ENCODE data around the gene VAV3.

Gene VAV3

DNA sequence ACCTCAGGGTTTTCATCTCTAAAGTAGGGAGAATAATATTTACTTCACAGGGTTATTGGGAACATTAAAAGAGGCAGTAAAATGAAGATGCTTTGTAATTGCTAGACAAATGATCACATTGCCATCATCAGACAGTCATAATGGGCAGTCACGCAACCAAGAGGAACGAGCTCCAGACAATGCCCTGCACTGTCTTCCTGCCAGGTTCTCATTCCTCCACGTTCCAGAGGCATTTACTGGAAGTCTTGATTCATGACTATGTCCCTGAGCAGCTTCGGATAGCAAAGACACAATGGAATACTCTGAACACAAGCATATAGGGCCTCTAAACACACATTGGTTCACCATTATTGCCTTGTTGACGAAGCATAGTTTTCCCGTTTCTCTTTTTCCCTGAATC, 434.4 kb downstream of the VAV3 start:
- DNase-seq = no peak

- peak in 1 of 14 donors; percentile 9 for DNase-seq
Observed at GRCh38 chr1:107529511-107530149, 435.4 kb downstream of the VAV3 start.

DNA sequence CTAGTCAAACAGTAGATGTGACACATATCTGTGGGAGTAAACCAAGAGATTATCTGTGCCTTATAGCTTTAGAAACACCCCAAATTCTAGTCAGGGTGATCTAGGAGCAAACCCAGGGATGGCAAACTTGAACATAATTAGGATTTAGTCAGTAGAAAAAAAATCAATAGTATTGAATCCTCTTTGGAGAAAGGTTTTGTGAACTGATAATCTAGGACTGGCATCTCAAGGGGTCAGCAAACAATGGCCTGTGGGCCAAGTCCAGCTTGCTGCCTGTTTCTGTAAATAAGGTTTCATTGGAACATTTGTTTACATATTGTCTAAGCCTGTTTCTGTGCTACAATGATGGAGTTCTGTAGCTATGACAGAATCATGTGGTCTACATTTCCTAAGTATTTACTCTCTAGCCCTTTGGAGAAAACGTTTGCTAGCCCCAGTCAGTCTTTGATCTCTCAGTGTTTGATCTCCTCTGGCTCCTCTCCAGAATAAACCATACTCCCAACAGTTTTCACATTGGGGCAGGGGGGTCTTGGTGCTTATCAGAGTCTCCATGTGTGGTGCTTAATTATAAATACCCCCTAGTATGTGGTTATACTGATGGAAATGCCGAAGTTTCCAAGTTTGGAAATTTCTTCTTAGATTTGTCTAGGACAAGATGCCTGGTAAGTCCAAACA, 438.3 kb downstream of the VAV3 start:
- no peak for DNase-seq

- DNase-seq = no peak
Observed at GRCh38 chr1:107525961-107526360, 439.0 kb downstream of the VAV3 start.

DNA sequence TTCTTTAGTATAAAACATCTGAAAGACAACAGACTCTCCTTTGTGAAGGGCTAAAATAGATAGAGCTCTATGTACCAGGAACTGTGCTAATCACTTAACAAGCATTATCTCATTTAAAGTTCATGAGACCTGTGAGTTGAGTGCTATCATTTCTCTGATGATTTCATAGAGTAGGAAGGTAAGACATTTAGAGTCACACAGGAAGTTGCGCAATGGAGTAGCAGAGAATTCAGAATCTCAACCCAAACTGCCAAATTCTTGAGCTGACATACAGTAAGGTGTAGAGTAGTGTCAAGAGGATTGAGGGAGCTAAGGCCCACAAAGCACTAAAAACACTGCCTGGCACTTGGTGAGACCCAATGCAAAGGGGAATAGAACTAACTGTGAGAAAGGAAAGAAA, 439.8 kb downstream of the VAV3 start:
- DNase-seq = no peak

DNA sequence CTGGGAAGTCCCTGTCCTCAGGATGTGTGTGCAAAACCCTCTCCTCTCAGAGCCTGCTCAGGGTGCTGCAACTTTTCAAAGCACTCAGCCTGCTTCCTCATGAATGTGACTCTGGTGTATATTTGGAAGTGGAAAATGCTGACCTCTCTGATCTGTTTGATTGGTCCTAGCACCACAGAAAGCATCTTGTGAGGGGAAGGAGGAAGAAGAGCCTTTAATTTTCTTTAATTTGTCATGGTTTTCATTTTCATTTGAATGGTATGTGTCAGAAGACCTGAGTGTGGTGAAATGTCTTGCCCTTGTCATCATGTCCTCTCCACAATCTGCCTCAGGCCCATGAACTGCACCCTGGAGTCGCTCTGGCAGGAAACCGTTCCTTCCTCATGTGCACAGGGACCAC, 440.7 kb downstream of the VAV3 start:
- DNase-seq = no peak

DNA sequence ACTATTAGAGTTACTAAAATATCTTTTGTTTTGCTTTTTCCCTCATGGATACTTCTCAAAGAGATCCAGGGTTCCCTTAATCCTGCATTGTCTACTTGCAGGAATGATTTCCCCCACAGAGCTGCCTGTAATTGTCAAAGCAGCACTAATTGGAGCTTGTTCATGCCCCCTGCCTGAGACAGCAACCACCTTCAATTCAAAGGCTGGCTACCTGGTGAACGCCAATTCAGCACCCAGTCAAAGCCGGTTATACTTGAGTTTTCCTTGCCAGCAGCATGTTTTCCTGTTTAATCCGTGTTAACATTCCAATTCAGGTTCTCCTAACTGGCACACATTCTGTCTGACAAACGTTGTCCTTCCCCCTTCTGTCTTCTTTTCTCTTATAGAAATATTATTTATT, 441.2 kb downstream of the VAV3 start:
- DNase-seq = no peak

- DNase-seq = peak in 1 of 14 donors; percentile 14
Observed at GRCh38 chr1:107523061-107523460, 441.9 kb downstream of the VAV3 start.
